Stimulated activated CD8-positive, alpha-beta memory T cell treated with anti-CD3 and anti-CD28 coated beads, Interleukin-15, amount 100 ng/mL, for 48 hours (primary cell): ENCODE results near the gene STAP1.
"Not testable (repeated sequence)": the region's sequence is repeated elsewhere in the genome, so short reads cannot be mapped to it uniquely, and the experiment has no call there.

Experiments used
- DNase-seq, 2 donors: peaks; one replicate each; pipeline ENCODE4 v3.0.0-alpha.2; 2020; ENCODE audit warnings: low read depth in 2 of 2

STAP1 gene

DNA sequence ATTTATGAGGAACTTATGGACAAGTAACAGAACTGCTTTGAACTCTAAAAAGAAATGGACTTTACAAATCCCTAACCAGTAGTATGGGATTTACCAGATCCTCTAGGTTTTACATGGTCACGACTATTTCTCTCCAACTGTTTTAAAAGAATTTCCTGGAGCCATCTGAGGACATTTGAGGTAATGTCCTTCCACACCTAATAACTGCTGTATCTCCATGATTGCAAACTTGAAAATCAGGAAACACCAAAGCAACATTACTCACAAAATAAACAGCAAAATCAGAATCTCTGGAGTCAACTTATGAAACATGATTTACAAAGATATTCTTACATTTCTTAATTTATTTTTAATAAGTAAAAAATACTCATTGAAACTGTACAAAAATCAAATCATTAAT is 58.0 kb downstream of the STAP1 start:
- DNase-seq = no peak

DNA sequence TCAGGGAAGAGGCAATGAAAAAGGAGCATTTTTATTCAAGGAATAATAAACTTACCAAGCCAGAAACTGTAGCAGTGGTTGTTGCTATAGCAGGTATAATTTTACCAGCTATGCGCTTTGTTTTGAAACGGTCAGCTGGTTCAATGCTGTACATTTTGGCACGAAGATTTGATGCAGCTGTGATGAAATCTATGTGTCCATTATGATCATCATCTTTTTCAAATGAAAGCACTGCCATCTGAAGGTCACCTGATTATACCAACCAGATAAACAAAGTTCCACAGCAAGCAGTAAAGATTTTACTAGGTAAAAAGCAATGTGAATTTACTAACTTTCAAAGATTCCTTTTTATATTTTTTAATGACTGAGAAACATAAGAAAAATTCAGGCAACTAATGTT is 66.4 kb downstream of the STAP1 start:
- no peak for DNase-seq

- DNase-seq = no peak
These were observed 74.0 kb downstream of the STAP1 start for GRCh38 chr4:67632492-67632891.

GRCh38 chr4:67634741-67635140 is 76.2 kb downstream of the STAP1 start:
- DNase-seq = no peak

DNA sequence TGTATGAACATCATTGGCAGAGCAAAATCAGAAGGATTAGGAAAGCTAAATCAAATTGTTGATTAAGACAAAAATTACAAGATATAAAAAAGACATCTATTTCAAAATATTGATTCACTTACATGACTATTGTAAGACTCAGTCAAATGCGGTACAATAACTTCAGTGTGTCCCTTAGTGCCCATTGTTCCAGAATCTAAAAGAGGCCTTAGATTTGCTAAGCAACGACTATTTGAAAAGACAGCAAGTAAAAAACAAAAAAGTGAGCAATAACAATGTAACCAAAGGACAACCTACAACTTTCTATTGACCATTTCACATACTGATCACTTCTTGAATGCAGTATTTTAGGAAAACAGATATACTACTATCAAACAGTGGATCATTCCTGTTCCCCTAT is 76.8 kb downstream of the STAP1 start:
- no peak for DNase-seq

DNA sequence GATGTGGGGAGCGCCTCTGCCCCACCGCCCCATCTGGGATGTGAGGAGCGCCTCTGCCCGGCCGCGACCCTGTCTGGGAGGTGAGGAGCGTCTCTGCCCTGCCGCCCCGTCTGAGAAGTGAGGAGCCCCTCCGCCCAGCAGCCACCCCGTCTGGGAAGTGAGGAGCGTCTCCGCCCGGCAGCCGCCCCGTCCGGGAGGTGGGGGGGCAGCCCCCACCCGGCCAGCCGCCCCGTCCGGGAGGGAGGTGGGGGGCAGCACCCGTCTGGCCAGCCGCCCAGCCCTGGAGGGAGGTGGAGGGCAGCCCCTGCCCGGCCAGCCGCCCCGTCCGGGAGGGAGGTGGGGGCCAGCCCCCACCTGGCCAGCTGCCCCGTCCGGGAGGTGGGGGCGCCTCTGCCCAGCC is 78.5 kb downstream of the STAP1 start:
- DNase-seq = not testable (repeated sequence)

DNA sequence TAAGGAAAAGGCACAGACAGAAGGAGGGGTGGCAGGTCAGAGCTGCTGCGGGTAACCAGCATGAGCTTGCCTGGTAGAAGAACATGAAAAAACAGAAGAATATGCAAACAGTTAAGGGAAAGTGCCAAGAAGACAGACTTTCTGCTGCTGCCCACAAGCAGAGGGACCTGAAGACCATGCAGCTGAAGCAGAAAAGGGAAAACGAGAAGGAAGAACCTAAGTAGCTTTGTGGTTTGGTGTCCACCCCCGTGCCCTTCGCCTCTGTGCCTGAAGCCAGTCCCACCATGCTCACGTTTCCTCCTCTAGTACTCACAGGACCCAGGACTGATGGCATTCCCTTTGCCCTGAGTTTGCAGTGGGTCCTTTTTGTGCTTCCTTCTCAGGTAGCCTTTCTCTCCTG is 79.6 kb downstream of the STAP1 start:
- no peak for DNase-seq

DNA sequence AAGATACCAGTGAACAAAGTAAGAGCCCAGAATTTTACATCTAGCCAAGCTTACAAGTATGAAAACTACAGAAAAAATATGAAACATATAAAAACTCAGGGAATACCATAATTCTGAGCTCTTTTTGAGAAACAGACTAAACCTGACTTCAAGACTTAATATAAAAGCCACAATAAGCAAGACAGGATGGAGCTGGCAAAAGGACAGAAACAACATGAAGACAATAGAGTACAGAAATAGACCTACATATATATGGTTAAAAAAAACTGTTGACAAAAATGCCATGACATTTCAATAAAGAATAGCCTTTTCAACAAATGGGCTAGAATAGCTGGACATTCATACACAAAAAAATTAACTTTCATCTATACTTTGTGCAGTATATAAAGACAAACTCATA is 93.0 kb downstream of the STAP1 start:
- DNase-seq = no peak
